ENCODE results near the gene CNTN4.

DNA sequence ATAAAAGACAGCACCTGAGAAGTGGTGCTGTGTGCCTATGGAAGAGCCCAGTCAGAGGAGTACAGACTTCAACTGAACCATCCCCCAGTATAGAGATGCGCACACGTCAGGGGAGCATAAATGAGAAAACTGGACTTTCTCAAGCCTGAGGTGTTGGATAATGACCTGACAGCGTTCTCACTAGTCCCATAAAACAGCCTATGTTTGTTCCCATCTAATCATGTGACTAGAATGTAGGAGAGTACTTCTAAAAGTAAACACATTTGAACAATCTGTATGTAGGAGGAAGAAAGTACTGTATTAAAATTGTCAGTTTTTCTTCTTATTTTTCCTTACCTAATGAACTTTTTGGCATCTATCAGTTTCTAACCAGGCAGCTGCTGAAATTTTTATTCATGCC, 498.9 kb downstream of the CNTN4 start:
- TF ChIP-seq POLR2A (IDR thresholded peaks at IDR 0.05) (no peak), CTCF (IDR thresholded peaks at IDR 0.05) (no peak)

Data from tibial nerve (tissue), 3 donors.